Stimulated activated CD4-positive, alpha-beta T cell treated with anti-CD3 and anti-CD28 coated beads, Interleukin-4, amount 100 ng/mL, for 48 hours (primary cell): ENCODE results near the gene KYNU.

ENCODE experiments used
- DNase-seq, 2 donors: peaks; one replicate each; pipeline ENCODE4 v3.0.0-alpha.2; 2020; ENCODE audit warnings: low read depth in 2 of 2

The KYNU gene

DNA sequence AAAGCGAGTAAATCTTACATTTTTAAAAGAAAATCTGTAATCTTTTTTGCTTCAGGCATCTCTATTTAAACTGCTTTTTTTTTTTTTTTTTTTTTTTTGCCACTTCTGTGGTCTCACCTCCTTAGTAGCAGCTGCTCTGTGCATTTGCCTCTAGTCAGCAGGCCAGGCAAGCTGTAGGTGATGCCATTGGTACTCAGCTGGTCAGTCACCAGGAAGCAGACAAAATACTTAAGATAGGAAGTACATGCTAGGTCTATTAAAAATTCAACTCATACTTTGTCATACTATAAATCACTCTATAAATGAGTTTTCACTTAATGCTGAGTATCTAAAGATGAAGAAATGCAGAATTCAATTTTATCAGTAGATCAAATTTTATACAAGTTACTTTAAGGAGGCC, 83.7 kb downstream of the KYNU start:
- no peak for DNase-seq

DNA sequence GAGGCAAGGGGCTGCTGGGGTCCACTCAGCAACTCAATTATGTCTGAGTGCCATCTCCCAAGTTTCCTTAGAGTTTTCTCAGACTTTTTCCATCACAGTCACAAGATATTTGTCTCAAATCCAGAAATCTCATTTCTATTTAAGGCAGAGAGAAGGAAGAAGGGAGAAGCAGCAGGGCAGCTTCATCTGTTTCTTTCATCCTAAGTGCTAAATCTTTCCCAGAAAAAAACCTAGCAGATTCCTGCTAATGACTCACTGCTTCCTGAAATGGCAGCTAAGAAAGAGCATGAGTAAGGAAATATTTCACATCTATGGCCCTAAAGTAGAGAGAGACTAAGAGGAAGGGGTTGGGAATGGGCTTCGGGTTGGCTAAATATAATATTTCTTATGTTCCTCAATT, 88.0 kb downstream of the KYNU start:
- DNase-seq = no peak

DNA sequence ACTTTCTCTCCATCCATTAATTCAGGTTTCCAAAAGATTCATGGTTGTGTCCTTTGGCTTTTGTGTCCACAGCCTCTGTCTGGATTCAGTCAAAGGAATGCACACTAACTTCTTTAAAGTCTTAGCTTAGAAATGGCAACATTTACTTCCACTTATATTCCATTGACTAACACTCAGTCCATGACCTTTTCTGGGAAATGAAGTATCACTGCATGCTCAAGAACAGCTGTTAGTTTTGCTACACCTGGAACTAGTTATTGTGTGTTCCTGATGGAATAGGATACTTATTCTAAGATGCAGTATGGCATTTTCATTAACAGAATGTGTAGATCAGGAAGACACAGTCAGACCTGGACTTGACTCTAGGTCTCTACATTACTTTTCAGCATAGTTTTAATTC, 88.8 kb downstream of the KYNU start:
- no peak for DNase-seq

DNA sequence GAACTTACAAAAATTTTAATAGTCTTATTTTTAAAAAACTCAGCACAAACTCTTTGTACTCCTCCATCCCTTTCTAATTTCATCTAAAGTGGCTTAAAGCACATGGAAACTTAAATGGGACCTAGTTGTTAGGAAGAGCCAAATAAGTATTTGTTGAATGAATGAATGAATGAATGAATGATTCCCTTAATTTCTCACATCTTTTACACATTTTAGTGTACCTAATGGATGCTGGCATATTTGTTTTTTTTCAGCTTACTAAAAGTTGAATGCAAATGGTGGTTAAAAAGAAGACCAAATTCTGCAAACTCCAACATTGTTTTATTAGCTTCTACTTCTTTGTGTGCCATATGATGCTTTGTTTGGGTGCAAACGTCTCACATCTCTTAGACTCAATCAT, 89.6 kb downstream of the KYNU start:
- DNase-seq = no peak

DNA sequence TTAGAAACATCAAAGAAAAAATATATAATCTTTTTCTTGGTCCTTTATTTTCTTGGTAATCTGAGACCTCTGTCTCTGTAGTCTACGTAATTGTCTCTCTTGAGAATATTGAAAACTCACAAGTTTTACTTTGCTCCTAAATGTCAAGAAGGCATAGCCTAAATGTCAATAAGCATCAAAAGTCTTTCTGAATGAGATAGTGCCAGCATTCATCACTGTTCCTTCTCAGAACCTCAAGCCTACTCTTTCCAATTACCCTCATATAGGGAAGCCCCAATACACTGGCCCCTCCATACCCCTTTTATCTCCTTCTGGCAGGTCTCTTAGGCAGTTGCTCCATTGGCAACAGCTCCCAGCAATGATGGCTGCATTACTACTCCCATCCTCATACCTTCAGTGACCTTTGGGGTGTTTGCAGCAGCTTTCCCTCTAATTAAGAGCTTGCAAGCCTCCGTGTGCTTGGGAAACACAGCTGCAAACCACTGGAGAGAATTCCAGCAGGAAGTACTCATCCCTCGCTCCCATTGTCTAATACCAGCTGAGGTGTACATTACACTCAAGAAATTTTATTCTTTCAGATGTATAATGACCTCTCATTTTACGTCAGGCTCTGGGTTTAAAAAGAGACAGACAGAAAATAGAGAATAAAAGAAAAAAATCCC, 95.8 kb downstream of the KYNU start:
- DNase-seq = no peak

DNA sequence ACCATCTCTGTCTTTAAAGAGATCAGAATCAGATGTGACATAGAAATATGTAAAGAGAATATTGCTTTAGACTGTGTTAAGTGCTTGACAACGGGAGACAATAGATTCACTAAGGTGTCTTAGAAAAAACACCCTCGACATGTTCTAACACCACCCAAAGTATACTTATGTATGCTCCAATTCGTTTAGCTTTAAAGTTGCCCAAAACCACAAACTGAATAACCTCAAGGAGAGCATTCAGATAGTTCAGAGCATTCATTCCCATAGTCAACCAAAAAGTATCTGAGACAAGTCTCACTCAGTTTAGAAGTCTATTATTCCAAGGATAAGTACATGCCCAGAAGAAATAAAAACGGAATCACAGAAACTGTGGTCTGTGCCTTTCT, 96.4 kb downstream of the KYNU start:
- no peak for DNase-seq

DNA sequence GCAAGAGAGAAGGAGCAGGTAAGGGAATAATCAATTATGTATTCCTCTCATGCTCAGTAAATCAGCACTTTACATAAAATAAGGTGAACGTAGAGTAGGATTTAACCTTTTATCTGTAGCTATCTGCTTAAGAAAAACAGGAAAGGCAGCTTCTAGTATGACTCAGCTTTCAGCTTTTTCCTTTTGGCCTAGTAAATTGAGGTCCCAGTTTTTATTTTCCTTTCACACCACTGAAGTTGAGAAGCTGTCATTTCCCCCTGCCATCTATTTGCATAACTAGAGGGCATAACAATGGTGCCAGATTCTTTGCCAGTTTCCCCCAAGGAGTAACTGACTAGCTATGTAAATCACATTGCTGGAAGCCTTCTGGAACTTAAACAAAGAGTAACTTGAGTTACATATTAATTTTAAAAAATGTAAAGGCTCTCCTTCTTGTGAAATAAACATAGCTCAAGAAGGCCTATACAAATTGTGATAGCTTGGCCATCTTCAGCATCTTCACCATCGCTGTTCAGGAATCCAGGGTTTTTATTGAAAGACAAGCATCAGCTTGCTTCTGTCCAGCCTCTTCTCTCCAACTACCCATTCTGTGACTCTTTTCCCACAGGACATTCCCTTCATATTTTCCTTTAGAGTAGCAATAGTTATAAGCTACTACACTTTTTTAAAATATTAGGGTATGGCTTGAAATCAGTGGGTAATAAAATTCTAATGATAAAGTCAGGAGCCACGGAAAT, 97.0 kb downstream of the KYNU start:
- DNase-seq = no peak

DNA sequence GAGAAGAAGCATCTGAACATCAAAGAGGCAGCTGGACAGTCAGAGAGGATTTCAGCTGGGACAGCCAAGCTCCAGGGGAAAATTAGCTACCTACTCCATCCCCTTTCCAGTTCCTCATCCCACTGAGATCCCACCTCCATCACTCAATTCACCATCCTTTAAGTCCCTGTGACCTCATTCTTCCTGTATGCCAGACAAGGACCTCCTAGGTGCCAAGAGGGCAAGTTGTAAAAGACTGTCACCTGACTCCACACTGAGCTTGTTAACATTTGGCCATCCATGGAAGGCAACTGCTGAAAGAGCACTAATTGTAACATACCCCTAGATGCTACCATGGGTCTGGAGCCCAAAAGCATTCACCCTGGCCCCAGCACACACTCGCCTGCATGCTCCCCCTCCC, 97.8 kb downstream of the KYNU start:
- no peak for DNase-seq

DNA sequence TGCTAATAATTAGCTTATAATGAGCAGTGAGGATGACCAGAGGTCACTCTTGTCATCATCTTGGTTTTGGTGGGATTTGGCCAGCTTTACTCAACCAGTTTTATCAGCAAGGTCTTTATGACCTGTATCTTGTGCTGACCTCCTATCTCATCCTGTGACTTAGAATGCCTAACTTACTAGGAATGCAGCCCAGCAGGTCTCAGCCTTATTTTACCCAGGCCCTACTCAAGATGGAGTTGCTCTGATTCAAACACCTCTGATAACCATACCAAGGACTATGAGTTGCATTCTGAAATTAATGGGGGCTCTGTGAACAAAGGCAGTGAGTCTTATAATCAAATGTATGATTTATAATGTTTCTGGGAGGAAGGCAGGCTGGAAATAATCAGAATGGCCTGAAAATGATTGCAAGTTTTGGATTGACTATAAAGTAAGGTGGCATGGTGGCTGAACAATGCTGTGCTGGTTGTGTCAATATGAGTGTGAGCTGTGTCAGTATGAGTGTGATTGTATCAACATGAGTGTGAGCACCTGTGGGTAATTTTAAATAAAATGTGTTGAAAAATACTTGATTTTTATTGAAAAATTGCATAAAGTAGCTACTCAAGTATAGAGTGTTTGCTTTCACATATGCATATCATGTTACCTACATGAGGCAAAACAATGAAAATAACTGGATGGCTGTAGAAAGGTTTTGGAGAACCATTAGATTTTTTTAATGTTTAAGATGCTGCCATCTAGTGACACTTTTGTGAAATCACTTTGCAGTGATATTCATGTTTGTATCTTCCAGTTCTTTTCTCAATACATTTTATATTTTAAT, 103.0 kb downstream of the KYNU start:
- no peak for DNase-seq

DNA sequence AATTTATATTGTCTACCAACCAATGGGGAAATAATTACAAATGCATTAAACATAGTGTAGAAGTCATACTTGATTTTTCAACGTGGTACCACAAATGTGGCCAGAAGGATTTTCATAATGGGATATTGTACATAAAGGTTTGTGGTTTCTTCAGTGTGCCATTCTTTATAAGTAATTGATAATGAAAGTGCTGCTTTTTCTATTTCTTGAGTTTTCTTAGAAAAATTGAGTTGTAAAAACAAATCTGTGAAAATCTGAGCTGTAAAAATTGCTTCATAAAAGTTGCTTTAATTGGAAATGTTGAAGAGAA, 103.6 kb downstream of the KYNU start:
- DNase-seq = no peak

DNA sequence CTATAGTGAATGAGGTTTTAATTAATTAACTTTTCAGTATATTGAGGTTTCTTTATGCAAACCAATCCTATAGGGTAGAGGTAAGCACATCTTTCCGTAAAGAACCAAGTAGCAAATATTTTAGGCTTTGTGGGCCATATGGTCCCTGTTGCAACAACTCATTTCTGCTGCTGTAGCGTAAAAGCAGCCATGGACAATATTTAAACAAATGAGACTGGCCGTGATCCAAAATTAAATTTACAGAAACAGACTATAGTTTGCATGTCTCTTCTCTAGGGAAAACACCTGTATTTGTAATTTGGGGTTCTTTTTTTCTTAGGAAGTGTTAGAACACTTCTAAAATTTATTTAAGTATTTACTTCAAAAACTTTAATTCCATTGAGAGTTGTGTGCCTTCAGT, 104.3 kb downstream of the KYNU start:
- DNase-seq = no peak

DNA sequence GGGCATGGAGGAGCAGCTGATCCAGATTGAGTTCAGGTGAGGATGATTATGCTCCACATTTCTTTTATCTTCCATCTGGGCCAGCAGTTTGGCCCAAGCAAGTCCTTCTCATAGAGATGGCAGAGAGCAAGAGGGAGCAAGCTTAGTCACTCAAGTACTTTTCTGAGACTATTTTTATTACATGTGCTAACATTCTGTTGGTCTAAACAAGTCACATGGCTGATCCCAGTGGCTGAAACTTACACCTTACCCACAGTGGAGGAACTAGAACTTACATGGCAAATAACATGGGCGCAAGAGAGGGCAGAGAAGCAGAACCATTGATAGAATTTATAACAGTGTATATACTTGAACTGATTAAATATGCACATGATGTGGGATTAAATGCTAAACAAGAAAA, 105.7 kb downstream of the KYNU start:
- DNase-seq = no peak

DNA sequence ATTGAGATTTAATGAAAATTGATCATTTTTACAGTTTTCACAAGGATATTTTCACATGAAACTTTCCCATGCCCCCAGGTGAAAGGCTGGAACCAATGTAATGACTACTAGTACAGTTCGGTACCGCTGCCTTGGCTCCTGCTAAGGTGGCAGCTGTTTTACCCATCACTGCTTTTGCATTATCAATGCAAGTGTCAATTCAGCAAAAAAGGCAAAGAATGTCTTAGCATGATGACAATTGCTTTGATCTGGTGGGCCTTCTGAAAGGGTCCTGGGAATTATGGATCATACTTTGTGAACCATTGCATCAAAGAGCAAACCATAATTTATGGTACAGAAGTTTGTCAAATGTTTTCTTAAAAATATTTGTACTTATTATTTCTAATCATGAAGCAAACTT, 107.2 kb downstream of the KYNU start:
- no peak for DNase-seq

DNA sequence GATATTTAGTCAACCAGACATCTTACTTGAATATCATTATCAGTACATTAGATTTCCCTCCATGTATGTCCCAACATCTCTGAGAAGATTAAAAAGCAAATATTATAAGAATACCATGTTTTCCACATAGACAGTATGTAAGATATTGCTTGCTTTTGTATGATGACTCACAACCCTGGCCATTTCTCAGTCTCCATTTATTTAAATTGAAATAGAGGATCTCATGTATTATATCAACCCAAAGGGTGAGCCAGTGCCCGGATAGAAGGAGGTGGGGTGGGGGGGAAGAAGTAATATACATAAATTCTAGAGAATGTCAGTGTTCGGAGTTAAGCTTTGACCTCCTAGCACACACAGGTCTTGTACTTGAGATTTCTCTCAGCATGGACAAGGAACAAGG, 109.6 kb downstream of the KYNU start:
- no peak for DNase-seq

DNA sequence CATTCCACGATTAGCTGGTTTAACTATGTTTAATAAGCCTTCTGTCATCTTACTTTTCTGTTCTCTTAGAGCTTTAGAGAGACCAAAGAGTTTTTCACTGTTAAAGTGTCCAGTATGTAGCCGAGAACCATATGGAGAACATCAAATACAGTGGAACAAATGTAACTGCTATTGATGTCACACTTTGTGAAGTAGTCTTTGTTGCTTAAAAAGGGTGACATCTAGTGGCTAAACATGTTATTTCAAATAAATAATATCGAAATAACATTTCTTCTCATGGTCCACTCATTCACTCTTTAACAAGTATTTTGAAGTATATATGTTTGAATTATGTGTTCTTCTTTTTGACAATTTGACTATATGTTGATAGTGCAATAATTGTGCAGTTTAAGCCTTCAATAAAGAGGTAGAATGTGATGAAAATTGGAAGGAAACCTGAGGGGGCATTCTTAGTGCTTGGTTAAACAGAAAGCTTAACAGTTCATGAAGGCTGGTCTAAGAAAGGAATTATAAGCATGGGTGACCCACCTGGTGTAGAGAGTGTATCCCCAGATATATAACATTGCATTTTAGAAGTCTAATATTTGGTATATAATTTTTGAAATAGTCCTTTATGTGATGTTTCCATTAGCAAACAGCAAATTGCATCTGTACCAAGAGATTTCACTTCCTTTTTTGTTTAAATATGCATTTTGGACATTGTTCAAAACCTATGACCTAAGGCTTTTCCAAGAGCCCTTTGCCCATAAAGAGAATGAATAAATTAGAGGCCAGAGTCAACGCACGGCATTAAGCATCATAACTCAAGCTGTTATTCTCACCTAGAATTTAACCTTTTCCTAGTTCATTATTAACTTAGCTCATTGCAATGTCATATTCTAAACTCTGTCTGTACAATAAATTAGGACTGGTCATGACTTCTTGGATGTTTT, 112.1 kb downstream of the KYNU start:
- DNase-seq = no peak

DNA sequence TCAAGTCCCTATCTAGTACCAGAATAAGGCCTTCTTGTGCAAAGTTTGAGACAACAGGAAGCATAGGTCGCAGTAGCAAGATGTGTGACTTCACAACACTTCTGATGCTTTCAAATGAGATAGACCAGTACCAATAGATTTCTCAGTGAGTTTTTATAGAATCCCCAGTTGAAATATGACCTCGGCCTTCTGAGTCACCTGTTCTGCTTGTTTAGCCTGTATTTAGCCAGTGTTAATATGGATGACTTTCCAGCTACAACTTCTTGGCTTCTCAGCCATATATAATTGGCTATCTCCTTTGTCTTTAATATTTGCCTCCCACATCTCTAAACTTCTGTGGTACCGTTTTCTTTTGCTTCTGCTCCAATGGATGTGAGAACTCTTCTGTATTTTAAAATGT, 113.8 kb downstream of the KYNU start:
- no peak for DNase-seq

DNA sequence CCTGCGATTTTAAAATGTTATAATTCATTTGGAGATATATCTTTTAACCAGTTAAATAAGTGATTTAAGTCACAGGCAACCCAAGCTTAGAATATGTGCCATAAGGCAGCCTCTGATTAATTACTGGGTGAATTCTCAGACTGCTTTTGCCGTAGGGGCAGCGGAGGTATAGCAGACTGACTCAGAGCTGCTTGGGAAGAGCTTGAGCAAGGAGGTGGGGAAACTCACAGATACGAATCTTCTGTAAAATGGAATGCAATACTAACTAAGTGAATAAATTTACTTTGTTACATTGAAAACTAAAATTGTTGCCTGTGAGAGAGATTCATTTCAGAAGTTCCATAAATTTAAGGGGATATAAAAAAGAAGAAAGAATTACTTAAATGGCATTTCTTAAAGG, 115.4 kb downstream of the KYNU start:
- no peak for DNase-seq

DNA sequence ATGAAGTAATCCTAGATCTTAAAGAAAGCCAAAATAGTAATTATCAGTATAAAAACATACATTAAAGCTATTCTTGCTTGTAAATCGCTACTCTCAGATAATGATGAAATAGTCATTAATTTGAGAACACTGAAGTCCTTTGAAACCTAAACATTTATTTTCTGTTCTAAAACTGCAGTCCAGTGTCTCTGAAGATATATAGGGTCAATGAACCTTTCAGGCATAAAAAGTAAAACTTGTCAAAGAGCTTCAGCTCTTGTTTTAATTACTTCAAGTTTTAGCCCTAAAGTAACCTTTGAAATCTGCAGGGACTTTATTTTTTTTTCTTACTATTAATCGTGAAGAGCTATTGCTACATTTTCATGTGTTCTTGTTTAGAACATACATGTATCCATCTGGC, 116.3 kb downstream of the KYNU start:
- DNase-seq = no peak

DNA sequence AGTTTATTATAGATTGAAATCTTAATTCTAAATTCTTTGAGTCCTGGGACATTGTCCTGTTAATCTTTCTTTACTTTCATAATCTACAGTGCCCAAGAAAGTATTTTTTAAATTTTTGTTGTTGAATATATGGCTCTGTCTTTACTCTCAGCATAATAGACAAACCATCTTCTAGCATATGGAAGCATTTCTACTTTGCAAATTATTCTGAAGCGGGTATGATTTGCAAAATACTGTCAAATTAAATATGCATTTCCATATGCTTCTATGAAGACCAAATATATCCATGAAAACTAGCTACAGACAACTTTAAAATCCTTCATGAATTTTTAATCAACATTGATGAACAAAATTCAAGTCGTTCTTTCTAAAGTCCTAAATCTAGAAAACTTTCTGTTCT, 117.2 kb downstream of the KYNU start:
- no peak for DNase-seq

DNA sequence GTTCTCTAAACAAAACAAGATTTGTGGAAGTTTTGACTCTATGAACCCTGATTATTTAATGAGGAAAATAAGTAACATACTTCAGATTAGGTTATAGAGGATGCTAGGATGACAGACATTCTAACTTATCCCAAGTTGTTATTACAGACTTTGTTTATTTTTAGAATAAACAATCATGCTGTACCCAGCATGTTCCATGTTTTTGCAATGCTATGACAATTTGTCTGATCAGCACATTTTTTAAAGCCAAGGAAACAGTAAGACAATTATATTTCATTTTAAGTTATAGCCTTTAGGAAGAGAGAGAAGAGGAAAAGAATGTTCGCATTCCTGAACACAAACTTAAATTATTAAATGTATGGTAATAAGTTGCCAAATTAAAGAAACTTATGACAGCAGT, 119.8 kb downstream of the KYNU start:
- DNase-seq = no peak

DNA sequence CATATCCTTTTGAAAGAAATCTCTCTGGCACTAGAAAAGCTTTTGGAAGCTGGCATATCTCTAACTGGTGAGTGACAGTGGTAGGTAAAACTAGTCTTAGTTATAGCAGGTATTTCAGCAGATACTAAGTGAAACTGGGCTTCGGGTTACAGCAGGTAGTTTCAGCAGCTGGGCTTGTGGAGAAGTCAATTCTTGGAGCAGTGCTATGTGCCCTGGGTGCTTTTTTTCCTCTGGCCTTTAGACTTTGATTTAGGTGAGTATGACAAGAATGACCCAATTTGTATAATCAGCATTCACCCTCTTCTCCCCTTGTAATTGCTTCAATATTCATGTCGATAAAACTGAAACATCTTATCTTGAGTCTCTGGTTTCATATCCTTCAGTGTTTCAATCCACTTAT, 123.1 kb downstream of the KYNU start:
- no peak for DNase-seq

DNA sequence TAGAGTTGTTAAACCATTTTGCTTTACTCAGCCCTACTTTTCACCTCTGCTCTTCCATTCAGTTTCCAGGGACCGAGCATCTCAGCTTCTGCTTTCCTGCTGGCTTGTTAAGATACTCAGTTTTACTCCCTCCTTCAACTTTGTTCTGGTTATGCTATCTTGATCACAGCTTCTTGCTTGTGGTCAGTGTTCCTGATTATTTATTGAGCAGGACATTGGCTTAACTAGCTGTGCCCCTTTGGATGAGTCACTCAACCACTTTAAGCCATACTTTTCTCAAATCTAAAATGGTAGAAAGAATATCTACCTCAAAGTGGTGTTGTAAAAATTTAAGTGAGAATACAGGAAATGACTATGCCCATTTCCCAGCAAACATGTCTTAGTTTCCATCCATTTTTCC, 124.0 kb downstream of the KYNU start:
- DNase-seq = no peak
